ENCODE results near the gene RHCG. TPM values are rescaled to one million over a fixed set of nuclear protein-coding genes. Genes with fewer than 3 reads are reported as not detected.

RHCG gene
- total RNA-seq, 2 donors from 2014 or later: not detected

DNA sequence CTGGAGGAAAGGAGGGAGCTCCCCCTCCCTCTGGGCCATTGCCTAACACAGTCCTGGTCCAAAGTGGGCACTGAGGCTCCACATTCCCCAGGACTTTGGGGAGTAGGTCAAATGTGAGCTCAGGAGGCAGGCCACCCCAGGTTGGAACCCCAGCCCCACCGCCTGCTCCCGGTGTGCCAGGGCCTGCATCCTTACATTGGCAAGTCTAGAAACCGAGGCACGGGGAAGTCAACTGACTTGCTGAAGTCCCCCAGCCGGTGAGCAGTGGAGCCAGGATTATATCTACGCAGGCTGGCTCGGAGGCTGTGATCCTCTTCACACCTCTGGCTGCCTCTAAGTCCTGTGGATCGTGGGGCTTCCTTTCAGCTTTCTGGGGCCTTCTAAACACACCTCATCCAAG is 48.7 kb downstream of the RHCG start:
- Mint-ChIP-seq H3K27me3 (ENCODE audit: insufficient read depth) (peaks cover 26% of the 10 kb centered on the region), H3K4me1 (peaks cover 10% of the 10 kb centered on the region), H3K9me3 (no peaks in the 10 kb centered on the region), H3K4me3 (no peak overlapping the region), H3K27ac (no peak overlapping the region), H3K36me3 (ENCODE audit: low read depth) (no peaks in the 10 kb centered on the region)
- no peak for DNase-seq
- Histone ChIP-seq H3K9ac (ENCODE audit: extremely low read depth, low read length, poor library complexity, severe bottlenecking) (no peak overlapping the region), H3K27ac (ENCODE audit: low read depth, low read length) (no peak overlapping the region), H3K9me3 (ENCODE audit: control insufficient read depth, low read length) (no peaks in the 10 kb centered on the region), H3K27me3 (ENCODE audit: control insufficient read depth, insufficient read depth, low read length, poor library complexity, severe bottlenecking) (peaks cover 12% of the 10 kb centered on the region), H3K36me3 (ENCODE audit: control insufficient read depth, insufficient read depth, low read length) (no peaks in the 10 kb centered on the region), H3K4me3 (ENCODE audit: low read length) (no peak overlapping the region), H3K4me1 (ENCODE audit: control insufficient read depth, insufficient read depth, low read length) (no peaks in the 10 kb centered on the region)
- WGBS, 2 experiments (ENCODE audit: insufficient coverage in 1 of 2, insufficient read length in 1 of 2): 89 to 91% methylated on average over 6 to 8 of the region's 8 CpGs
- no peak for TF ChIP-seq CTCF (conservative IDR thresholded peaks at IDR 0.05)

DNA sequence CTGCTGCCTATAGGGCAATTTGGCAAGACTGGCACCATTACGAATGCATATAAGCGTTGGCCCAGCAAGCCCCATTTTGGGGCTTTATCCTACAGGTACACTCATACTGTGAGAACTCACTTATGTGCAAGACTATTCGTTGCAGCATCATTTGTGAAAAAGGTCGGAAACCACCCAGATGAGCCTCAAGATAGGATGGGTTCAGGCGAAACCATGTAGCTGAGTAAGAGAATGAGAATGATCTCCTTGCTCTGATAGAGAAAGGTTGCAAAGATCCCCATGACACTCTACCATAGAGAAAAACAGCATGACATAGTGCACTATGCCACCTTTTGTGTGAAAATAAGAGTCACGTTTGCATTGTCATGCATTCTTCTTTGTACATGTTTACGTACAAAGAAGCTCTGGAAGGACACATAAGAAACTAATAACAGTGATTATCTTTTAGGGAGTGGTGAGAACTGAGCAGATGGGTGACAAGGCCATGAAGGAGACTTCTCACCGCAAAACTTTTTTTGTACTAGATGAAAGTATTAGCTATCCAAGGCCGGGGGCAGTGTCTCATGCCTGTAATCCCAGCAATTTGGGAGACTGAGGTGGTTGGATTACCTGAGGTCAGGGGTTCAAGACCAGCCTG is 50.0 kb downstream of the RHCG start:
- peaks cover 20% of the 10 kb centered on the region for H3K27me3 Mint-ChIP-seq (ENCODE audit: insufficient read depth)
- H3K9me3 Mint-ChIP-seq: no peaks in the 10 kb centered on the region
- Histone ChIP-seq H3K4me3 (ENCODE audit: low read length) (no peak overlapping the region), H3K4me1 (ENCODE audit: control insufficient read depth, insufficient read depth, low read length) (no peaks in the 10 kb centered on the region), H3K9me3 (ENCODE audit: control insufficient read depth, low read length) (no peaks in the 10 kb centered on the region), H3K27ac (ENCODE audit: low read depth, low read length) (no peak overlapping the region), H3K9ac (ENCODE audit: extremely low read depth, low read length, poor library complexity, severe bottlenecking) (no peak overlapping the region), H3K36me3 (ENCODE audit: control insufficient read depth, insufficient read depth, low read length) (no peaks in the 10 kb centered on the region), H3K27me3 (ENCODE audit: control insufficient read depth, insufficient read depth, low read length, poor library complexity, severe bottlenecking) (peaks cover 9% of the 10 kb centered on the region)
- 92 to 99% methylated on average over 8 to 9 of the region's 9 CpGs for WGBS, 2 experiments (ENCODE audit: insufficient coverage in 1 of 2, insufficient read length in 1 of 2)
- no peak for DNase-seq
- H3K36me3 Mint-ChIP-seq (ENCODE audit: low read depth): no peaks in the 10 kb centered on the region
- no peak overlapping the region for H3K4me3 Mint-ChIP-seq
- TF ChIP-seq CTCF (conservative IDR thresholded peaks at IDR 0.05): no peak
- no peak overlapping the region for H3K27ac Mint-ChIP-seq
- peaks cover 10% of the 10 kb centered on the region for H3K4me1 Mint-ChIP-seq

DNA sequence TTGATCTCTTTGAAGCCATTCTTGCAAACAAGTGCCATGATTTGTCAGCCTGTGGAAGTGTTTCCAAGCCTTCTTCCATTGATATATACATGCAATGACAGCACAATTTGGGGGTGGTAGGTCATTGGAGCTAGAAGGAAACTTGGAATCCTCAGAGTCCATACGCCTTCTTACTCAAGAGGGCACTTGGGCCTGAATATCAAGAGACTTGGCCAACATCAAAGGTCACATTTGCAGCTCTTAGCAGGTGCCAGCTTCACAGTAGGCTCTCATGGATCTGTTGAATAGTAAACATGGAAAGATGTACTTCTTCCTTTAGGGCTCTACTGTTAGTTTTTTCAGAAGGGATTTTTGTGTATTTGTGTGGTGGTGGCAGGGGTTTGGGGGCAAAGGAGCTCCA is 50.9 kb downstream of the RHCG start:
- no peak for DNase-seq
- no peak overlapping the region for H3K4me3 Mint-ChIP-seq
- H3K27me3 Mint-ChIP-seq (ENCODE audit: insufficient read depth): peaks cover 15% of the 10 kb centered on the region

More for the DNA sequence above, 50.9 kb downstream of the RHCG start:
- H3K27ac ChIP-seq (ENCODE audit: low read depth, low read length): no peak overlapping the region
- H3K9me3 ChIP-seq (ENCODE audit: control insufficient read depth, low read length): no peaks in the 10 kb centered on the region
- H3K4me1 ChIP-seq (ENCODE audit: control insufficient read depth, insufficient read depth, low read length): no peaks in the 10 kb centered on the region
- Mint-ChIP-seq H3K4me1 (peaks cover 10% of the 10 kb centered on the region), H3K27ac (no peak overlapping the region), H3K36me3 (ENCODE audit: low read depth) (no peaks in the 10 kb centered on the region), H3K9me3 (no peaks in the 10 kb centered on the region)
- no peak for TF ChIP-seq CTCF (conservative IDR thresholded peaks at IDR 0.05)
- H3K36me3 ChIP-seq (ENCODE audit: control insufficient read depth, insufficient read depth, low read length): no peaks in the 10 kb centered on the region
- no peak overlapping the region for H3K4me3 ChIP-seq (ENCODE audit: low read length)
- H3K27me3 ChIP-seq (ENCODE audit: control insufficient read depth, insufficient read depth, low read length, poor library complexity, severe bottlenecking): peaks cover 10% of the 10 kb centered on the region
- H3K9ac ChIP-seq (ENCODE audit: extremely low read depth, low read length, poor library complexity, severe bottlenecking): no peak overlapping the region
- 91 to 100% methylated on average over 1 of the region's 1 CpG for WGBS, 2 experiments (ENCODE audit: insufficient coverage in 1 of 2, insufficient read length in 1 of 2)

All from endodermal cell (in vitro differentiated cells).